GM18909 (cell line): Measurements from ENCODE around the gene PIP4K2A.

ENCODE experiments used
- ATAC-seq: cut with Tn5 transposase; IDR thresholded peaks from one replicate; pipeline ENCODE4 v1.9.1; 2021; ENCODE audit warnings: mild to moderate bottlenecking; ENCODE audit not compliant: unreplicated experiment, poor library complexity

Gene PIP4K2A

DNA sequence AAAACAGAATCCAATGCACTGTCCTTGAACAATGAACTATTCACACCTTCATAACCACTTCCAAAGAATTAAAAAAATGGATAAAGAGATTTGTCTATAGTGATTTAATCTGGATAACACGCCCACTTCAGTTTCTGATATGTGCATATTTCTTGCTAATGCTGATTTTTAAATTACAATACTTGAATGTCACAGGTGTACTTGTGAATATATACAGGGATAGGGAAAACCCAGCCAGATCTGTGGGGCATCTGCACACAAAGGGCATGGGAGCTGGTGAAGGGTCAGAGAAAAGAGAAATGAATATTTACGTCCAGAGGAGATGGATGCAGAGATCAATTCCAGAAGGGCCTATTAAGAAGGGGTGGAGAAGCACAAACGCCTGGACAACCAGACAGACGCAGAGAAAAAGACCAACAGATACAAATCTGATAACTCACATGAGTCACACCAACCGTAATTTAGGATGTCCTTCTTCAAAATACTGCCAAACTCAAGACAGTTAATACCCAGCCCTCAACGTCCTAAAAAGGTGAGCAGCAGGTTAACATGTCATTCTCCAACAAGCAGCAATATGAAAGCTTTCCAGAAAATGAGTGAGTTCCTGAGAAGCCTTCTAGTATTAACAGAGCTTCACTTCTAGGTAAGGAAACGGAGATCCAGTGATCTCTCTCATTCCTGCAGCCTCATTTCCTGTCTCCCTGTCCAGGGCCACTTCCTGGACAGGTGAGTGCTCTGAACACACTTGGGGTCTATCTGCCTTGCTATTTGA is 41.9 kb downstream of the PIP4K2A start:
- no peak for ATAC-seq

DNA sequence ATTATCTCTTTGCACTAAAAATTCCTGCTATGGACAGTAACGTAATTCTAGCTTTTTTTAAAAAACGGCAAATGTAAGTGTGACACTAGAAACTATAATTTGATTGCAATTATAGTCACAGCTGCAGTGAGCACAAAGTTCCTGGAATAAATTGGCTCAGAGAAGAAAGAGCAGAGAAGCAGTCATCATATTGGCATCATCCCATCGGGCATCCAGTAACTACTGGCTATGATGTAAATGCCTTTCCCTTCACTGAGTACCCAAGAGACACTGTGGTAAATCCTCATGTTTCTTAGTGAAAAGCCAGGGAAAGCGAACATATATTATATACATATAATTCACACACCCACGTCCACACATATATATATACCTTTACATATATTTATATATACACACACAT is 43.6 kb downstream of the PIP4K2A start:
- no peak for ATAC-seq

DNA sequence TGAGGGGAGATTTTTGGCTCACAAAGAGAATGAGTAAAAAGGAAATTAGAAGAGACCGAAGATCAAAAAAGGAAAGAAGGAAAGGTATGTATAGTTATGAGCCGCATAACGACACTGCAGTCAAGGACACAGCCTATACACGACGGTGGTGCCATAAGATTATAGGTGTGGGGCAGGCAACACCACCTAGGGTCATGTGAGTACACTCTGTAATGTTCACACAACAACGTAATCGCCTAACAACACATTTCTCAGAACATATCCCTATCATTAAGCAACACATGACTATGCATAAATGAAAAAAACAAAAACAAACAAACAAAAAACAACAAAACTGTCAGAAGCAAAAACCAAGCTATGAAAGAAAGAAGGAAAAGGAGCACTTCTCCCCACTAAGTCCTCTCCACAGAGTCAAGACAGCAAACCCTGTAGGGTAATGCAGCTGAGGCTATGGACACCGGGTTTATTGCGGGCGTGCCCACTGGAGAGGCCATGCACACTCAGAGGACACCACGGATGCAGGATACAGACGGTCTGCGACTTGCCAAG is 45.1 kb downstream of the PIP4K2A start:
- peak; percentile 27 for ATAC-seq

DNA sequence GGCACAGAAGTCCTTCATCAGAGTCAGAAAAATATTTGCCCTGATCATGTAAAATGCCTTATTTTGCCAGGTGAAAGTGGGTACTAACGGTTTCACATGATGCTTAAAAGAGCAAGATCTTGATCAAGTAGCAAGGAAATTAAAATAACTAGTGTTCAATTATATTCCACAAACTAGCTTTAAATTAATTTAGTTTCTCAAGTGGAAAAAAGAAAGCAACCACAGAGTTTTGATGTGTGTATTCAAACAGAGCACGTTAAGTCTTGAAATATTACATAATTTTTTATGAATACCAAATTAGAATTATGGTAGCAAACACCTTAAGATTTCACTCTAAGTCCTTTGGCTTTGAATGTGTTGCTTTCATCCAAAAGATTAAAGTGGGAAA is 47.3 kb downstream of the PIP4K2A start:
- ATAC-seq, result no peak

DNA sequence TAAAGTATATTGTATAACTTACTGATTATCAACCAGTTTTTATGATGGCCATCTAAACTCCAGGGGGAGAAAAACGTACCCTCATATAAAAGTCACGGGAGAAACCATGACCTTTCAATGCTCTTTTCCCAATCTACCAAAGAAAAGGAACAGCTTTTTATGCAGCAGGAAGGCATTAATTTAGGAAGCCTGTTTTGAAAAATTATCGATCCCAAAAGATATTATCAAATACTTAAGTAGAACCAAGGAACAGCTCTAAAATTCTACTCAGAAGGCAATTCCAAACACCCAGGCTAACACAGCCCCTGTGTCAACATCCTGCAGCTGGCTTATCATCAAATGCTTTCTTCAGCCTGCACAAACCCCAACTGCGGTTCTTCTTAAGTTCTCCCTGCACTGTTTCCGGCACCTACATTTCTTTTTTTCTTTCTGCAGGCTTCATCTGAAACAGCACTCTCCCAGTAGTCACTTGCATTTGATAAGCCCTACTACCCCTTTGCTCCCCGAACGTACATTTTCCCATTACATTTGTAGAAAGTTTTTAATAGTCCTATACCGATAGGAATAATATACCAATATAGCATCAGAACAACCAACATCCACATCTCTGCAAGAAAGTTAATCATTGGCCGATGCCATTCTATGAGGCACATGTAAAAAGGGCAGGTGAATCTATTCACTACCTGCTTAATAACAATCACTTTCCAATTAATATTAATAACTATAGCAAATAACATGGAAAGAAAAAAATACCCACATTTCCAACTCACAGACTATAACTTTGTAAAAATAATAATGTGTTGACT is 47.9 kb downstream of the PIP4K2A start:
- peak; percentile 87 for ATAC-seq

DNA sequence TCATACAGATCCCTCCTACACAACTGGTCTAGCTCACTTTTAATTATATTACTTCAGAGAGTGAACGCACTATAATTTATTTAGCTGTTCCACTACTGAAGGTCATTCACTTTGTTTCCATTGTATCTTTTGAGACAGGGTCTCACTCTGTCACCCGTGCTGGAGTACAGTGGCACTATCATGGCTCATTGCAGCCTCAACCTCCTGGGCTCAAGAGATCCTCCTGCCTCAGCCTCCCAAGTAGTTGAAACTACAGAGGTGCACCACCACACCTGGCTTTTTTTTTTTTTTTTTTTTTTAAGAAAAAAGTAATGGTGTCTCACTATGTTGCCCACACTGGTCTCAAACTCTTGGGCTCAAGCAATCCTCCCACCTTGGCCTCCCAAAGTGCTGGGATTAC is 49.0 kb downstream of the PIP4K2A start:
- ATAC-seq, result no peak

DNA sequence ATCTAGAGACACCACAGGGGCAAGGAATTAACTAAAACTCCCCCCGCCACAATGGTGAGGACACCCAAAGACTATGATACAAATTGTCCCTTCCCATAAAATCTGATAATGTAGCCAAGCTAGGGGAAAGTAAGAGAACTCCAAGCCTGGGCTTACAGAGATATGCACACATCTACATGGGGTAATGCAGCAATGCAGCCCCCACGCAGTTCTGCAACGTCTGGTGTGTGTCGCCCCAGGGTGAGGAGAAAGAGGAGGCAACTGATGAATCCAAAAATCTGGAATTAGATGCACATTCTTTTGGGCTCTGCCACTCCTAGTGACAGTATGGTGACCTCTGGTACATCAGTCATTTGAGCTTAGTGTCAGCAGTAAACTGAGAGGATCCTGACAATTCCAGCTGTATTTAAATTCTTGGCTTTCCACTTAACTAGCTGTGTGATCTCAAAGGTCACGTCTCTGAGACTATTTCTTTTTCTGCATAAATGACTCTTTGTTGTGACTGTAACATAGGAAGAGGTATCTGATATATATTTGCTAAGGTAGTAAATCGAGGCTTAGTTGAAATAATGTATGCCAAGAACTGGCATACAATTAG is 51.5 kb downstream of the PIP4K2A start:
- ATAC-seq, result no peak

DNA sequence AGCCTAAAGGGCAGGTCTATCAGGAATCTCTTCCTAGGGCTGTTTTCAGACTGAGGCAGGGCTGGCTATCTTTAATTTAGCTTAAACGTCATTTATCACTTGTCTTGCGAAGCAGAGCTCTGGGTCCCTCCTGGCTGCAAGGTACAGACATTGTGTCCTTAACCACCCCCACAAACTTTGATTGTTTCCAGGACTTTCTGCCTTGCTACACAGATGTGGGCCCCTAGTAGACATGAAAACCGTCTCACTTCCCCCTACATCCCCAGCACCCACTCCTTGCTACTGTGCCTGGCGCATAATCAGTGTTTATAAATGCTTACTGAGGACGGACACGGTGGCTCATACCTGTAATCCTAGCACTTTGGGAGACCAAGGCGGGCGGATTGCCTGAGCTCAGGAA is 54.5 kb downstream of the PIP4K2A start:
- no peak for ATAC-seq

DNA sequence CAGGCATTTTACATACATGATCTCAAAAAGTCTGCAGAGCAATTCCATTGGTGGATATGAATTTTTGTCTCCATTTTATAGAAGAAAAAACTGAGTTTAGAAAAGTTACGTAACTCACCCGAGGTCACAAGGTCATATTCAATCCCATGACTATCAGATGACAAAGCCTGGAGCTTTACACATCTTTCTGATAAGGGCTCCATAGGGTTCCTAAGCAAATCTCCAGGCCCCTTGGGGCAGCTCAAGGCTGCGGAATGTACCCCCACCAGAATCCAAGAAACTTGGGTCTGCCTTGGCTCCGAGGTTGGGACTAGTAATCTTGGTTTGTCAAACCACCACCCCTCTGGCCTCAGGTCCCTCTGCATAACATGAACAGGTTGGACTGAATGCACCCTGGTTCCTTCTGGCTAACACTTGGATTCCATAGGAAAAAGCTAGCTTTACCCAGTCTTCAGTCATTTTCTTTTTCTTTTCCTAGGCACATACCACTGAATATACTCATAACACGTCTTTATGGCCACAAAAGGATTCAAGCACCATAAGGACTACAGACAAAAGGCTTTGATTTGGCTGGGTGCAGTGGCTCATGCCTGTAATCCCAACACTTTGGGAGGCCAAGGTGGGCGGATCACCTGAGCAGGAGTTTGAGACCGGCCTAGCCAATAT is 55.5 kb downstream of the PIP4K2A start:
- no peak for ATAC-seq

DNA sequence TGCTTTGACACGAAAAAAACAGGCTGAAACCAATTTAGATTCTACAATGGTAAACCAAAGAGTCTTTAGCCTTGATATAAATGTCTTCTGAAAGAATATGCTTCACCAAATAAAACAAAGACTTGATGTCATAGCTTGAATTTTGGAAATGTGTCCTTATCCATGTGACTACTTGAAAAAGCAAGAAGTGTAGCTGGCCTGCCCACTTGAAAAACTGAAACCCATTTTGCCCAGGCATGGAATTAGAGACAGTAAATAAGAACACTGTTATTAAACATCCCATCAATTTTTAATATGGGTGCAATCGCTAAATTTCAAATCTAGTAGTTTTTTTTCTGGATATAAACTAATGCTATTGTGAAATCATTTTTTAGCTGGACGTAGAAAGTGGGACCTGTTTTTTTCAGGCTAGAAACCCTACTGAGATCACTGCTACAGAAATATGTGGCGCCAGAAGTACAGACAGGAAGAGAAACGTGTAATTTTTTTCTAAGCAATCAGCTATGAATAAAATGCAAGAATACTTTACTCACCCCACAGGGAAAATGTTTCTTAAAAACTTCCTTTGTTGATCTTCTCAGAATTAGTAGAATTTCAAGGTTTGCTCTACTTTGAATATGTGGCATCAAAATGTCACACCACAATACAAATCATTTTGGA is 56.7 kb downstream of the PIP4K2A start:
- ATAC-seq, result no peak

DNA sequence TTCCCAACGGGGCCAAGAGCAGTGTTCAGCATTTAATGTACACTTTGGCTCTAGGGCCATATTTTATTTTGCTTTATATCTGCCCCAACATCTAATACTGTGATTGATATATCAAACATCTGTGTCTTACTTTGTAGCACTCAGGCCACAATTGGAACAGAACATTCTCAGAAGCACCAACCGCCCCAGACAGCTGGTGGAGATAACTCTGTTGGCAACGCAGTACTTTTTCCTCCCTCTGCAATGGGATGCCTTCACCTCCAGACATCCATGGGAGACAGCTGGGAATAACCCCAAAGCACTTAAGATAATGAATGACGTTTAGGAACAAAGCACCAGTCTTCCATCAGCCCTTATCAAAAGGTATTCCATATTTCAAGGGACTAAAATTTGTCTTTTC is 57.4 kb downstream of the PIP4K2A start:
- ATAC-seq, result no peak

DNA sequence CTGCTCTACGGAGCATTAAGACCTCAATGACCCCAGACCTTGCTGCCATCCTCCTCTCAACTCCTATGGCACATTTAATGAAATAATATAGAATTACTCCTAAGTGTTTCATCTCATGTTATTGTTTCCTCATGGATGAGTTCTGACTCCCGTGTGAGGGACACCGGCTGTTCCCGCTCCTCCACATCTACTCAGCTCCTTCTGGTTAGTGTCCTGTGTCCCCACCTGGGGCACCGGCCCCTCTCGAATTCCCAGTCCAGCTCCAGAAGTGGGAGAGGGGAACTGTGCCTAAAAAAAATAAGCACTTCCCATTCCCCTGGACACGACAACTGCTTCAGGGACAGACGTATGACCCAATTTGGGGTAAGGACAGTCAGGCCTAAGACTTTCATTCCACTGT is 58.3 kb downstream of the PIP4K2A start:
- ATAC-seq, result no peak

DNA sequence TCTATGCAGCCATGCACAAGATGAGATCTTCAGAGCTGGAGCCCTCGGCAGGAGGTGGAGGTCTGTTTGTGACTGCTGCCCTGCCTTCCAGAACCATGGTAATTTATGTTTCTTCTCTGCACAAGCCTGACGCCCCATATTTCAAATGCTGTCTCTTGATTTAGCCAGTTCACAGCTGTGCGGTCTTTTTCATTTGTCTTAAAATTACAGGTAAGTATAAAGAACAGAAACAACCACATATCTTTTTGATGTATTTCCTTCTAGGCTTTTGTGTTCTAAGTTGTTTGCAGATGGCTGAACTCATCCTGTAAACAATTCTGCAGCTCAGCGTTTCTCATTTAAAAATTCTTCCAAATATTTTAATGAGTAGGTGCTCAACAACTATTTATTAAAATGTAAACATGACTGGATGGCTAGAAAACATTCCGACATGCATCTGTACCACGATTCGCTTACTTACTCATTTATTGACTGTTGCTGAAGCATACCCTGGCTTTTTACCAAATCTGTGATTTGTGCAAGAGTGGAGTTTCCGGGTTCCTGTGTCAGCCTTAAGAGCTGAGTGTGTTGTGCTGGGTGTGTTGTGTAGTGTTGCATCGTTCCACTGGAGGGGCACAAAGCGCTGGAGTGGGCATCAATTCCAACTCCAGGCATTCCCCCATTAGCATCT is 58.9 kb downstream of the PIP4K2A start:
- ATAC-seq, result no peak

DNA sequence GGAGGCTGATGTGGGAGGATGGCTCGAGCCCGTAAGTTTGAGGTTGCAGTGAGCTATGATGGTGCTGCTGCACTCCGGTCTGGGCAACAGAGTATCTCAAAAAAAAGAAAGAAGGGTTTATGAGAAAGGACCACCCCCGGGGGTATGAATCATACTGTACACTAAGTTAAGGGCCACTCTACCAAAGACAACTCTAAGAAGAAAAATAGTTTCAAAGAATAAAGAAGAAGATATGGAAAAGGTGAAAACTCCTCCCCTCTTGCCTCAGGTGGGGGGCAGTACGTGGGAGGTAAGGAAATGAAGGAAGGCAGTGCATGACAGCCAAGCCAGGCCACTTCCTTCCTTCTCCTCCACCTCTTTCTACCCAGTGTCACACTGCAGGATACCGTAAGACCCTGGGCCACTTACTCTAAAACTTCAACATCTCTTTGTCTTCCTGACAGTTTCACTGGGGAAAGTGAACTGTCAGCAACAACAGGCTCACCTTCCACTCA is 61.3 kb downstream of the PIP4K2A start:
- no peak for ATAC-seq

DNA sequence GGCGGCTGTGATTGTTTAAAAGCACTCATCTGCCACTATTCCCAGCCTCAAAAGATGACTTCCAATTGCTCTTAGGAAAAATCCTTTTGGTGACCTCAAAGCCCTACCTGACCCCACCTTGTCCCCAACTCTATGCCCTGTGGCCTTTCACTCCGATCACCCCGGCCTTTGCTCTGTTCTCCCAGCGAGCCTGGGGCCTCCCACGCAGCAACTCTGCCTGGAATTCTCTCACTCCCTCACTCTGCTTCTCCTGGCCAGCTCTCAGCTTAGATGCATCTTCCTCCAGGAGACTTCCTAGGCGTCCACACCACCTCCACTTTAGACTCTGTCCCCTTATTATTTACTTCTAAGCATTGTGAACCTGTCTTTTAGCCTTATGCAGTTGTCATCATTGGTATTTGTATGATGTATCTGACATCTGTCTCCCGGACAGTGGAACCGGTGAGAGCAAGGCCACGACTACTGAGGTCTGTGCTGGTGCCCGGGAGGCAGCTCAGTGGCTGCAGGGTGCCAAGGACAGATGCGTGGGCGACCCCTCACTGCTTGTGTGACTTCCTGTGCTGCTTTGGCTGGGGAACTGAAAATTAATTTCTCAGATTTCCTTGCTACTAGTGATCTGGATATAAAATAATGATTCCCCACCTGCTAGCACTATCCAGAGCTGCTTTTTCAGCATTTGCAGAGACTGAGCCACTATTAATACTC is 63.0 kb downstream of the PIP4K2A start:
- peak; percentile 39 for ATAC-seq

DNA sequence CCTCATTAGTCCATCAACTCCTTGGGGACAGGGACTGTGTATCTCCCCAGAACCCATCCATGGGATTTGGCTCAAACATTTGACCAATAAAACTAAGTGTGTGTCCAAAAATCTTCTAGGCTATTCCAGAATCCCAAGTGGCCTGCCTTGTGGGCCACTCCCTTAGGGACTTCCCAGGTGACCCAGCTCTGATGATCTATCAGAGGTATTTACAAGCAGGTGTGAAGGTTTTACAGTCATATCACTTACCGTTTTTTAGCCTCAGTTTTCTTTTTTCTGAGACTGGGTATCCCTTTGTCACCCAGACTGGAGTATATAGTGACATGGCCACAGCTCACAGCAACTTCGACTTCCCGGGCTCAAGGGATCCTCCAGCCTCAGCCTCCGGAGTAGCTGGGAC is 64.4 kb downstream of the PIP4K2A start:
- ATAC-seq, result no peak

DNA sequence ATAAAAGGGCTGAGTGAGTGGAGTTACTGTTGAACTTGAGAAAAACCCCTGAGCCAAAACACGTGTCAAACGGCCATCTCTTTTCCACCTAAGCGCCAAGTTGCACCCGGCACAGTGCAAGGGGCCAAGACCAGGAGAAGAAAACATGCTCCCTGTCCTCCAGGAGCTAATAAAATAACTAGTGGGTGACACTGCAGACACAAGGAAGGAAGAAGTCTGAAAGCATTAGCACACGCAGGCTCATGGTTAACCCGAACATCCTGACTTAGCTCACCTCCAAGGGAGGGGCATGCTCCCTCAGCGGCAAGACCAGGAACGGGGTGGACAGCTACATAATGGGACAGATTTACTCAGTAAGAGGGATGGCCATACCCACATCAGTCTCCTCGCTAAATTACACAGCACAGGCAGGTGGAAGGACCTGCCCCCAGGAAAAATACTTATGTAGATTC is 65.0 kb downstream of the PIP4K2A start:
- ATAC-seq, result peak; percentile 27

DNA sequence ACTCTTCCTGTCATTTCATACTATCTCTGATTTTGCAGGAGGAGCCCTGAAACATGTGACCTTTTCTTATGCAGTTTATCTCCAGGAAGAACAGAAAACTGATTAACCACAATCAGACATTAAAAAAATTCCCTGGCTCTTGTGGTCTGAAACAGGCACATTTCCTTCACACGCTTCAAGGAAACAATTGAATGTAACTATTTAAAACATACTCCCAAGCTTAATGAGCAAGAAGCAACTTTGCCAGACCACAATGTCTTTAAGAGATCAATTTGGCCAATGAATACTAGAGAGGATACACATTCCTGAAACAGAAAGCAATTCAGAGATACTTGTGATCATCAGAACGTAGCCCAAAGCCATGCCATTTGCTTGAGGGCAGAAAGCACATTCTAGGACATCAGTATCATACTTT is 65.8 kb downstream of the PIP4K2A start:
- ATAC-seq, result peak; percentile 39

DNA sequence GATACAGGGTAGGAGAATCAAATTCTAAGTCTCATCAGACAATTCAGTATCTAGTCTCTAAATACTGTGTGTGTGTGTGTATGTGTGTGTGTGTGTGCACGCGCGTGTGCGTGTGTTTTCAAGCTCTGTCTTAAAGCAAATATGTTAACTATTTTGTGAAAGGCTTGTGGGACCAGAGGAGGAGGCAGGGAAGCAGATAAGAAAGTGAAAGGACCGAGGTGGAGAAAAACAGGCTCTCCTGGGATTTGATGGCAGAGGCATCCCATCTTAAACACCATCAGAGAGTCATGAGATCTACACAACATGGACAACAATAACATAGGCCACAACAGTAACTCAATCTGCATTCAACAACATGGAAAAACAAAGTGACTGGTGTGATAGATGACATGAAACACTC is 67.1 kb downstream of the PIP4K2A start:
- no peak for ATAC-seq
